GM12878 (cell line): ENCODE measurements around the gene IFT25. TPM values are rescaled to one million over a fixed set of nuclear protein-coding genes. Genes with fewer than 3 reads are reported as not detected.
A peak's percentile ranks its signal among the peaks of the same experiment; 100 is the strongest.

Experiments used
- ASH2L ChIP-seq: fragments of 300-600, 200-600 bp; sonication (generic); IDR thresholded peaks from 2 replicates; pipeline ENCODE4 v1.6.1; 2017; ENCODE audit warnings: low read depth, mild to moderate bottlenecking, borderline replicate concordance
- ATF7 ChIP-seq: fragments of 450-650 bp; IDR thresholded peaks from 2 replicates; pipeline ENCODE4 v1.6.1; 2016; ENCODE audit warnings: low read depth, mild to moderate bottlenecking
- BRCA1 ChIP-seq: IDR thresholded peaks from 2 replicates; pipeline ENCODE4 v1.6.1; 2011; ENCODE audit warnings: low read depth, low read length, improper control_type of control experiment
- CBFB ChIP-seq: IDR thresholded peaks from 2 replicates; pipeline ENCODE4 v1.6.1; 2016; ENCODE audit warnings: antibody characterized with exemption, low read depth
- DPF2 ChIP-seq: fragments of 450-650 bp; IDR thresholded peaks from 2 replicates; pipeline ENCODE4 v1.6.1; 2017; ENCODE audit warnings: mild to moderate bottlenecking
- EZH2 ChIP-seq: IDR thresholded peaks from 2 replicates; pipeline ENCODE4 v1.6.1; 2012; ENCODE audit warnings: low read depth, mild to moderate bottlenecking, control low read depth, inconsistent platforms, low read length, borderline replicate concordance; ENCODE audit not compliant: control insufficient read depth
- FOS ChIP-seq: IDR thresholded peaks from 3 replicates; pipeline ENCODE4 v1.6.1; 2011; ENCODE audit warnings: borderline replicate concordance; ENCODE audit not compliant: insufficient read length; ENCODE audit errors: extremely low read depth
- HCFC1 ChIP-seq: fragments of 150-350 bp; IDR thresholded peaks from 2 replicates; pipeline ENCODE4 v1.6.1; 2014; ENCODE audit warnings: low read length
- JUNB ChIP-seq: IDR thresholded peaks from 2 replicates; pipeline ENCODE4 v1.6.1; 2016; ENCODE audit warnings: antibody characterized with exemption, mild to moderate bottlenecking
- MEF2A ChIP-seq: IDR thresholded peaks from 2 replicates; pipeline ENCODE4 v1.6.1; 2011; ENCODE audit warnings: low read depth, mild to moderate bottlenecking, low read length, moderate library complexity; ENCODE audit not compliant: insufficient read depth
- NFIC ChIP-seq: IDR thresholded peaks from 2 replicates; pipeline ENCODE4 v1.6.1; 2012; ENCODE audit warnings: low read depth, mild to moderate bottlenecking, inconsistent platforms, low read length, moderate library complexity
- RB1 ChIP-seq: fragments of 450-650 bp; formaldehyde crosslinking; IDR thresholded peaks from 2 replicates; pipeline ENCODE4 v1.6.1; 2017; ENCODE audit warnings: mild to moderate bottlenecking, borderline replicate concordance
- RELA ChIP-seq: fragments of 450-650 bp; IDR thresholded peaks from 2 replicates; pipeline ENCODE4 v1.8.0; 2014; ENCODE audit warnings: borderline replicate concordance; ENCODE audit not compliant: partially characterized antibody
- RELB ChIP-seq: fragments of 450-650 bp; IDR thresholded peaks from 2 replicates; pipeline ENCODE4 v1.6.1; 2017; ENCODE audit warnings: low read depth, mild to moderate bottlenecking, moderate library complexity
- SIX5 ChIP-seq: IDR thresholded peaks from 2 replicates; pipeline ENCODE4 v1.6.1; 2011; ENCODE audit warnings: mild to moderate bottlenecking, low read depth, low read length, moderate library complexity; ENCODE audit not compliant: severe bottlenecking
- STAT1 ChIP-seq: fragments of 450-650 bp; conservative IDR thresholded peaks from 2 replicates; pipeline ENCODE4 v1.6.1; 2014; ENCODE audit warnings: antibody characterized with exemption, mild to moderate bottlenecking
- ZNF217 ChIP-seq: fragments of 450-650 bp; IDR thresholded peaks from 2 replicates; pipeline ENCODE4 v1.6.1; 2017; ENCODE audit warnings: antibody characterized with exemption, mild to moderate bottlenecking
- ZNF24 ChIP-seq: fragments of 450-650 bp; IDR thresholded peaks from 2 replicates; pipeline ENCODE4 v1.6.1; 2017; ENCODE audit warnings: antibody characterized with exemption, mild to moderate bottlenecking
- ZNF274 ChIP-seq: IDR thresholded peaks from one replicate; pipeline ENCODE4 v1.8.0; 2011; ENCODE audit not compliant: insufficient read length, insufficient read depth
- polyA plus RNA-seq, 11 experiments: library from polyadenylated mRNA; depleted of rRNA in 4 of 11; unstranded in 6 of 11; stranded (reverse) in 5 of 11; fragments of >200 nt; fragmentation: Nextera tagmentation in 4 of 11; fragmentation: Illumina TruSeq in 1 of 11; extraction: Ambion mirVana in 4 of 11; extraction: Trizol in 1 of 11; gene quantifications; 1 replicate in 1 of 11; 2 replicates in 10 of 11; pipeline versions ENCODE4 v1.2.1 to v1.2.3, GENCODE V29; 2011 to 2016; ENCODE audit warnings: inconsistent platforms in 2 of 11, missing spikeins in 2 of 11, low read depth in 1 of 11
- total RNA-seq, 4 experiments: library from RNA; depleted of rRNA in 3 of 4; stranded (reverse); fragments of >200 nt in 3 of 4; fragmentation: Illumina TruSeq in 1 of 4; extraction: Trizol in 1 of 4; gene quantifications; 2 replicates each; pipeline versions ENCODE4 v1.2.1 to v1.2.3, GENCODE V29; 2013 to 2021
- TF ChIP-seq, protein P1 (sequence below): fragments of 450-650 bp; IDR thresholded peaks from 2 replicates; pipeline ENCODE4 v1.6.1; 2017; ENCODE audit warnings: mild to moderate bottlenecking, moderate library complexity
- TF ChIP-seq, protein P2 (sequence below): fragments of 450-650 bp; IDR thresholded peaks from 2 replicates; pipeline ENCODE4 v1.6.1; 2016; ENCODE audit warnings: mild to moderate bottlenecking
- TF ChIP-seq, protein P3 (sequence below): IDR thresholded peaks from 2 replicates; pipeline ENCODE4 v1.6.1; 2011; ENCODE audit warnings: borderline replicate concordance, low read depth, mild to moderate bottlenecking, moderate library complexity, mixed read lengths, low read length; ENCODE audit not compliant: insufficient read depth; ENCODE audit errors: extremely low read length

Gene IFT25
- total and polyA plus RNA-seq, 10 of the 15 experiments (the other 5 are each of a cell fraction or from before 2014, with no cell fraction given), result 55.7 to 242 (median 131) TPM

DNA sequence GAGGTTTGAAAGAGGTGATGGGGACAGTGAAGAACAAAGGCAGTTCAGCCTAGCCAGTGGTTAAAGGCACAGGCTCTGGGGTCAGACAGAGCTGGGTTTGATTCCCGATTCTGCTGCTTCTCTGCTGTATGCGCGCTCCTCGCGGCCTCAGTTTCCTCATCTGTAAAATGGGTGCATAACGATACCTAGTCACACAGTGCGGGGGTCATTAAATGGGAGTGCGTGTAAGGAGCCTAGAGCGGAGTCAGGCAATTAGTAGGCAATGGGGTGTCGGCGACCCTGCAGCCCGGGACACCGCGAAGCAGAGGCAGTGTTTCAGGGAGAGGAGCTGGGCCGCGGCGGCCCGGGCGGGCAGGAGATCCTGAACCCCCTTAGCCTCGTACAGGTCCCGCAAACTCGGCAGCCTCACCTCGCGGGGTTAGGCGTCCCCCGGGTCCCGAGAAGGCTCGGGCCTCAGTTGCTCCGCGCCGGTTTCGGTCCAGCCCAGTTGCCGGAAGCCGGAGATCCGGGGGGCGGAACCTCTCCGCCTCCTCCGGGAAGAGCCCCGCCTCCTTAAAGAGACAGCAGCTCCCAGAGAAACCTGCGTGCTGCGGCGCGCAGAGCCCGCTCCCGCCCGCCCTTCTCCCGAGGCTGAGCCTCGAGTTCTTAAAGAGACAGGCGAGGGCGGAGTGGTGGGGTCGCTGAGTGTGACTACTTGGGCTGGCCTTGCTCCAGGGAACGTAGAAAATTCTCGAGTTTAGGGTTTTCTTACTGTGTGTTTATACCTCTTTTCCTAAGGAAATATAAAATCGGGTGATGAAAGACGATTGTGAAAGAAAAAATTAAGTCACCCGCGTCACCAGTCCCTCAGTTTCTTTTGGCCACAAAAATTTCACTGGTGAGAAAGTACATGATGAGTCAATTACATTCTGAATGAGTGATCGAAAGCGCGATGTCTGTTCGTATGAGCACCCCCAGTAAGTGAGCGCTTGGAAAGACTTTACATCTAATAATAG, 55.9 kb downstream of the IFT25 start, which contains the start of gene YIPF1 (continued):
- peak; percentile 99 for TF ChIP-seq RELB
- 0 out of 2 replicates have a peak, but pooled peaks have one; percentile 39 for TF ChIP-seq RB1
- no peak for TF ChIP-seq RELA
- TF ChIP-seq, protein P1, sequence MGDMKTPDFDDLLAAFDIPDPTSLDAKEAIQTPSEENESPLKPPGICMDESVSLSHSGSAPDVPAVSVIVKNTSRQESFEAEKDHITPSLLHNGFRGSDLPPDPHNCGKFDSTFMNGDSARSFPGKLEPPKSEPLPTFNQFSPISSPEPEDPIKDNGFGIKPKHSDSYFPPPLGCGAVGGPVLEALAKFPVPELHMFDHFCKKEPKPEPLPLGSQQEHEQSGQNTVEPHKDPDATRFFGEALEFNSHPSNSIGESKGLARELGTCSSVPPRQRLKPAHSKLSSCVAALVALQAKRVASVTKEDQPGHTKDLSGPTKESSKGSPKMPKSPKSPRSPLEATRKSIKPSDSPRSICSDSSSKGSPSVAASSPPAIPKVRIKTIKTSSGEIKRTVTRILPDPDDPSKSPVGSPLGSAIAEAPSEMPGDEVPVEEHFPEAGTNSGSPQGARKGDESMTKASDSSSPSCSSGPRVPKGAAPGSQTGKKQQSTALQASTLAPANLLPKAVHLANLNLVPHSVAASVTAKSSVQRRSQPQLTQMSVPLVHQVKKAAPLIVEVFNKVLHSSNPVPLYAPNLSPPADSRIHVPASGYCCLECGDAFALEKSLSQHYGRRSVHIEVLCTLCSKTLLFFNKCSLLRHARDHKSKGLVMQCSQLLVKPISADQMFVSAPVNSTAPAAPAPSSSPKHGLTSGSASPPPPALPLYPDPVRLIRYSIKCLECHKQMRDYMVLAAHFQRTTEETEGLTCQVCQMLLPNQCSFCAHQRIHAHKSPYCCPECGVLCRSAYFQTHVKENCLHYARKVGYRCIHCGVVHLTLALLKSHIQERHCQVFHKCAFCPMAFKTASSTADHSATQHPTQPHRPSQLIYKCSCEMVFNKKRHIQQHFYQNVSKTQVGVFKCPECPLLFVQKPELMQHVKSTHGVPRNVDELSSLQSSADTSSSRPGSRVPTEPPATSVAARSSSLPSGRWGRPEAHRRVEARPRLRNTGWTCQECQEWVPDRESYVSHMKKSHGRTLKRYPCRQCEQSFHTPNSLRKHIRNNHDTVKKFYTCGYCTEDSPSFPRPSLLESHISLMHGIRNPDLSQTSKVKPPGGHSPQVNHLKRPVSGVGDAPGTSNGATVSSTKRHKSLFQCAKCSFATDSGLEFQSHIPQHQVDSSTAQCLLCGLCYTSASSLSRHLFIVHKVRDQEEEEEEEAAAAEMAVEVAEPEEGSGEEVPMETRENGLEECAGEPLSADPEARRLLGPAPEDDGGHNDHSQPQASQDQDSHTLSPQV, result no peak
- TF ChIP-seq BRCA1, result no peak
- no peak for TF ChIP-seq CBFB
- peak; percentile 46; the same call in 1 of the 2 replicates for TF ChIP-seq ATF7
- peak; percentile 94 for TF ChIP-seq ZNF217
- TF ChIP-seq FOS, result no peak
- TF ChIP-seq ASH2L, result peak; percentile 90; the same call in 1 of the 2 replicates
- no peak for TF ChIP-seq ZNF24
- peak; percentile 71 for TF ChIP-seq DPF2
- no peak for TF ChIP-seq MEF2A
- TF ChIP-seq STAT1, result peak; percentile 78; the same call in 1 of the 2 replicates
- TF ChIP-seq, protein P2, sequence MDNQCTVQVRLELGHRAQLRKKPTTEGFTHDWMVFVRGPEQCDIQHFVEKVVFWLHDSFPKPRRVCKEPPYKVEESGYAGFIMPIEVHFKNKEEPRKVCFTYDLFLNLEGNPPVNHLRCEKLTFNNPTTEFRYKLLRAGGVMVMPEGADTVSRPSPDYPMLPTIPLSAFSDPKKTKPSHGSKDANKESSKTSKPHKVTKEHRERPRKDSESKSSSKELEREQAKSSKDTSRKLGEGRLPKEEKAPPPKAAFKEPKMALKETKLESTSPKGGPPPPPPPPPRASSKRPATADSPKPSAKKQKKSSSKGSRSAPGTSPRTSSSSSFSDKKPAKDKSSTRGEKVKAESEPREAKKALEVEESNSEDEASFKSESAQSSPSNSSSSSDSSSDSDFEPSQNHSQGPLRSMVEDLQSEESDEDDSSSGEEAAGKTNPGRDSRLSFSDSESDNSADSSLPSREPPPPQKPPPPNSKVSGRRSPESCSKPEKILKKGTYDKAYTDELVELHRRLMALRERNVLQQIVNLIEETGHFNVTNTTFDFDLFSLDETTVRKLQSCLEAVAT, result peak; percentile 61
- 0 out of 2 replicates have a peak, but pooled peaks have one; percentile 16 for TF ChIP-seq HCFC1
- TF ChIP-seq EZH2, result no peak
- no peak for TF ChIP-seq ZNF274
- TF ChIP-seq, protein P3, sequence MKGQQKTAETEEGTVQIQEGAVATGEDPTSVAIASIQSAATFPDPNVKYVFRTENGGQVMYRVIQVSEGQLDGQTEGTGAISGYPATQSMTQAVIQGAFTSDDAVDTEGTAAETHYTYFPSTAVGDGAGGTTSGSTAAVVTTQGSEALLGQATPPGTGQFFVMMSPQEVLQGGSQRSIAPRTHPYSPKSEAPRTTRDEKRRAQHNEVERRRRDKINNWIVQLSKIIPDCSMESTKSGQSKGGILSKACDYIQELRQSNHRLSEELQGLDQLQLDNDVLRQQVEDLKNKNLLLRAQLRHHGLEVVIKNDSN, result no peak
- peak; percentile 85 for TF ChIP-seq JUNB
- peak; percentile 52; the same call in 1 of the 2 replicates for TF ChIP-seq NFIC
- no peak for TF ChIP-seq SIX5
